Left lung (tissue), 10 donors: ENCODE results near the gene RPL3. TPM values are rescaled to one million over a fixed set of nuclear protein-coding genes. Genes with fewer than 3 reads are reported as not detected.

Experiments
- ATAC-seq: fragments of 200-7000 bp; cut with Tn5 transposase; one replicate; pipeline ENCODE4 v1.9.1; 2020; ENCODE audit warnings: moderate library complexity
- DNase-seq, 4 donors: peaks; one replicate each; pipeline ENCODE4 v3.0.0-alpha.2; 2013 to 2020
- H3K27ac ChIP-seq, 2 donors: fragments of 200-600 bp; sonication (generic) in 1 of 2; one replicate each; pipeline versions ENCODE4 v1.5.0 to v1.8.0; 2020 to 2021
- H3K27me3 ChIP-seq, 2 donors: fragments of 200-600 bp; sonication (generic) in 1 of 2; one replicate each; pipeline versions ENCODE4 v1.5.0 to v1.8.0; 2020 to 2021
- H3K36me3 ChIP-seq, 2 donors: fragments of 200-600 bp; sonication (generic) in 1 of 2; one replicate each; pipeline versions ENCODE4 v1.5.0 to v1.8.0; 2020 to 2021
- H3K4me1 ChIP-seq, 2 donors: fragments of 200-600 bp; one replicate each; pipeline ENCODE4 v1.8.0; 2021
- H3K4me3 ChIP-seq, 2 donors: fragments of 200-600 bp; sonication (generic) in 1 of 2; one replicate each; pipeline versions ENCODE4 v1.5.0 to v1.8.0; 2020 to 2021; ENCODE audit warnings: mild to moderate bottlenecking in 1 of 2
- H3K9me3 ChIP-seq, 2 donors: fragments of 200-600 bp; sonication (generic) in 1 of 2; one replicate each; pipeline versions ENCODE4 v1.5.0 to v1.8.0; 2020 to 2021
- CTCF ChIP-seq, 2 donors: fragments of 200-600 bp; sonication (generic) in 1 of 2; IDR thresholded peaks; one replicate each; pipeline versions ENCODE4 v1.5.0 to v1.8.0; 2021; ENCODE audit warnings: antibody characterized with exemption in 2 of 2
- intact Hi-C, 2 donors: fragments of 100-400 bp; cut with DNase I; formaldehyde crosslinking; loops; one replicate each; pipeline versions ENCODE4 v1.11.2 to v1.14.2; 2022
- polyA plus RNA-seq, 6 donors: library from polyadenylated mRNA; unstranded; fragments of 120-200 nt; gene quantifications; one replicate each; pipeline ENCODE4 v1.2.1, GENCODE V29; 2013; ENCODE audit not compliant: insufficient read length in 6 of 6
- total RNA-seq, 2 donors: library from RNA; stranded (reverse); fragmentation: NEBNext Ultra II Directional; extraction: Animal tissue kit (Norgen Biotek cat#: 25700); gene quantifications; one replicate each; pipeline ENCODE4 v1.2.1, GENCODE V29; 2021
- donor health status: DM: no; HTN: yes; CAD: no.
- donor health status: DM: no; HTN: no; CAD: no.

Gene RPL3
- total and polyA plus RNA-seq, 8 donors: 1,506 to 3,842 (median 3,632) TPM

- no peak for ATAC-seq
- intact Hi-C loops: loop anchor here (5.0 to 10.0 kb wide), 2 partner anchors 139 to 141 kb away; no protein-coding TSS in a partner anchor
- Histone ChIP-seq H3K9me3 (no peaks in the 10 kb centered on the region), H3K36me3 (peaks cover 10 to 77% of the 10 kb centered on the region in 2 donors), H3K4me1 (peaks cover 29 to 86% of the 10 kb centered on the region in 2 donors), H3K27ac (no peak overlapping the region), H3K27me3 (no peaks in the 10 kb centered on the region), H3K4me3 (no peak overlapping the region)
- DNase-seq: no peak
- no peak for TF ChIP-seq CTCF (IDR thresholded peaks at IDR 0.05)
Observed at GRCh38 chr22:39313258-39314001, 6.0 kb downstream of the RPL3 start.

GRCh38 chr22:39312410-39312809 lies 7.0 kb downstream of the RPL3 start:
- ATAC-seq (no peak), DNase-seq (no peak)
- Histone ChIP-seq H3K4me3 (no peak overlapping the region), H3K4me1 (peaks cover 22 to 78% of the 10 kb centered on the region in 2 donors), H3K27me3 (no peaks in the 10 kb centered on the region), H3K36me3 (peaks cover 10 to 70% of the 10 kb centered on the region in 2 donors), H3K27ac (no peak overlapping the region), H3K9me3 (no peaks in the 10 kb centered on the region)
- no peak for TF ChIP-seq CTCF (IDR thresholded peaks at IDR 0.05)
- intact Hi-C loops: loop anchor here (5.0 to 10.0 kb wide), 2 partner anchors 138 to 140 kb away; no protein-coding TSS in a partner anchor

- no peak overlapping the region for H3K4me3 ChIP-seq
- no peaks in the 10 kb centered on the region for H3K27me3 ChIP-seq
- intact Hi-C loops: loop anchor here (5.0 to 10.0 kb wide), 2 partner anchors 137 to 139 kb away; no protein-coding TSS in a partner anchor
- peaks cover 16 to 72% of the 10 kb centered on the region in 2 donors for H3K4me1 ChIP-seq
- DNase-seq (no peak), ATAC-seq (no peak)
- peaks cover 10 to 63% of the 10 kb centered on the region in 2 donors for H3K36me3 ChIP-seq
- TF ChIP-seq CTCF (IDR thresholded peaks at IDR 0.05): no peak
- H3K27ac ChIP-seq: no peak overlapping the region
- no peaks in the 10 kb centered on the region for H3K9me3 ChIP-seq
Observed at GRCh38 chr22:39311592-39312400, 7.6 kb downstream of the RPL3 start.

- intact Hi-C loops: loop anchor here (5.0 to 10.0 kb wide), 3 partner anchors 65 to 138 kb away; partner anchors contain the start of gene PDGFB (in 1 of the 2)
- no peak for TF ChIP-seq CTCF (IDR thresholded peaks at IDR 0.05)
- Histone ChIP-seq H3K36me3 (peaks cover 4 to 46% of the 10 kb centered on the region in 2 donors), H3K4me1 (peaks cover under 1 to 55% of the 10 kb centered on the region in 2 donors), H3K9me3 (no peaks in the 10 kb centered on the region), H3K4me3 (no peak overlapping the region), H3K27me3 (no peaks in the 10 kb centered on the region), H3K27ac (peak overlapping the region in 1 of 2 donors; percentile 43)
- DNase-seq (no peak), ATAC-seq (no peak)
Observed at GRCh38 chr22:39309881-39310714, 9.3 kb downstream of the RPL3 start.
